GM12874 (cell line): ENCODE data around the gene AMBP.

Experiments used
- TF ChIP-seq, protein P1 (sequence below): IDR thresholded peaks from 2 replicates; pipeline ENCODE4 v1.5.1; 2011; ENCODE audit warnings: low read depth, mild to moderate bottlenecking, control low read depth, low read length, moderate library complexity; ENCODE audit not compliant: insufficient read depth

The AMBP gene

DNA sequence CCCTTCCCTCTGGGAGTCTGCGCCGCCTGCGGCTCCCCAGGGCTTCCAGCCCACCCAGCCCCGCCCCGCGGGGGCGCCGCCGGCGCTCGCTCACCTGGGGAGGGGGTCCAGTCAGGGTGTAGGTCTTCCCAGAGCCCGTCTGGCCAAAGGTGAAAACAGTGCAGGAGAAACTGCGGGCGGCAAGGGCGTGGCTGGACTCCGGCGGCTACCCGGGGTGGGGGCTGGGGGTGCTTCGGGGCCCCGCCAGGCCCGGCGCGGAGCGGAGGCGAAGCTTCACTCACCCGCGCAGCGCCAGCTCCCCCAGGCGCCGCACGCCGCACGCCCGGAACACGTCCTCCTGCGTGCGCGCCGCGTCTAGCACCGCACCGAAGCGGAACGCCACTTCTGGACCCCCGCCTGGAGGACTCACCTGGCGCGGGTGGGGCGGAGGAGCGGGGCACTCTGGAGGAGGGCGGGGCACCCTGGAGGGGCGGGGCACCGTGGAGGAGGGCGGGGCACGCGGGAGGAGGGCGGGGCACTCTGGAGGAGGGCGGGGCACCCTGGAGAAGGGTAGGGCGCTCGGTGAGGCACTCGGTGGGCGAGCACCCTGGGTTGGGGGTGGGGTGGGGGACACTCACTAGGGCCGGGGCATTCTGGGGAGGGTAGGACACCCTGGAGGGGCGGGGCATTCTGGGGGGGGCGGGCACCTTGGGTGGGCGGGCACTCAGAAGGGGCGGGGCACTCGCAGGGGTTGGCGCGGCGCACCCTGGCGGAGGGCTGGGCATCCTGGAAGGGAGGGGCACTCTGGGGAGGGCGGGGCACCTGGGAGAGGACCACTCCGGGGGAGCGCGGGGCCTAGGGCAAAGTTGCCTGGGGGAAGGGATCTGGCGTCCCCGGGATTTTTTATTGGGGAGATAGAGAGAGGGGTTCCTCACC lies 20.2 kb upstream of the AMBP start:
- TF ChIP-seq, protein P1, sequence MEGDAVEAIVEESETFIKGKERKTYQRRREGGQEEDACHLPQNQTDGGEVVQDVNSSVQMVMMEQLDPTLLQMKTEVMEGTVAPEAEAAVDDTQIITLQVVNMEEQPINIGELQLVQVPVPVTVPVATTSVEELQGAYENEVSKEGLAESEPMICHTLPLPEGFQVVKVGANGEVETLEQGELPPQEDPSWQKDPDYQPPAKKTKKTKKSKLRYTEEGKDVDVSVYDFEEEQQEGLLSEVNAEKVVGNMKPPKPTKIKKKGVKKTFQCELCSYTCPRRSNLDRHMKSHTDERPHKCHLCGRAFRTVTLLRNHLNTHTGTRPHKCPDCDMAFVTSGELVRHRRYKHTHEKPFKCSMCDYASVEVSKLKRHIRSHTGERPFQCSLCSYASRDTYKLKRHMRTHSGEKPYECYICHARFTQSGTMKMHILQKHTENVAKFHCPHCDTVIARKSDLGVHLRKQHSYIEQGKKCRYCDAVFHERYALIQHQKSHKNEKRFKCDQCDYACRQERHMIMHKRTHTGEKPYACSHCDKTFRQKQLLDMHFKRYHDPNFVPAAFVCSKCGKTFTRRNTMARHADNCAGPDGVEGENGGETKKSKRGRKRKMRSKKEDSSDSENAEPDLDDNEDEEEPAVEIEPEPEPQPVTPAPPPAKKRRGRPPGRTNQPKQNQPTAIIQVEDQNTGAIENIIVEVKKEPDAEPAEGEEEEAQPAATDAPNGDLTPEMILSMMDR = no peak

DNA sequence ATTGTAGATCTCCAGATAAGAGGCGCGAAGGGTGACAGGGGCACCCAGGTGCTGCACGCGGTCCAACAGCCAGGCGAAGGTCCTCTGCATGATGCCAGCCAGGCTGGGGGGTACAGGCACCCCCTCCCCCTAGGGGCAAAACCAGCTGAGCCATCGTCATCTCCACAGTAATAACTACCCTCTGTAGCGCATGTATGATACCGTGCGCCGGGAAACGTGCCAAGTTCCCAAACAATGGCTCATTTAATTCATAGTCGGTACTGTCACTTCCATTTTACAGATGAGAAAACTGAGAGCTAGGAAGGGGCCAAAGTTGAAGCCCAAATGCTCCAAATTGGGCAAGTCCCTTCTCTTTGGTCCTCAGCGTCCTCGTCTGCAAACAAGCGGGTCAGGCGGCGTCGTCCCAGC lies 19.5 kb upstream of the AMBP start:
- TF ChIP-seq, protein P1 = no peak

DNA sequence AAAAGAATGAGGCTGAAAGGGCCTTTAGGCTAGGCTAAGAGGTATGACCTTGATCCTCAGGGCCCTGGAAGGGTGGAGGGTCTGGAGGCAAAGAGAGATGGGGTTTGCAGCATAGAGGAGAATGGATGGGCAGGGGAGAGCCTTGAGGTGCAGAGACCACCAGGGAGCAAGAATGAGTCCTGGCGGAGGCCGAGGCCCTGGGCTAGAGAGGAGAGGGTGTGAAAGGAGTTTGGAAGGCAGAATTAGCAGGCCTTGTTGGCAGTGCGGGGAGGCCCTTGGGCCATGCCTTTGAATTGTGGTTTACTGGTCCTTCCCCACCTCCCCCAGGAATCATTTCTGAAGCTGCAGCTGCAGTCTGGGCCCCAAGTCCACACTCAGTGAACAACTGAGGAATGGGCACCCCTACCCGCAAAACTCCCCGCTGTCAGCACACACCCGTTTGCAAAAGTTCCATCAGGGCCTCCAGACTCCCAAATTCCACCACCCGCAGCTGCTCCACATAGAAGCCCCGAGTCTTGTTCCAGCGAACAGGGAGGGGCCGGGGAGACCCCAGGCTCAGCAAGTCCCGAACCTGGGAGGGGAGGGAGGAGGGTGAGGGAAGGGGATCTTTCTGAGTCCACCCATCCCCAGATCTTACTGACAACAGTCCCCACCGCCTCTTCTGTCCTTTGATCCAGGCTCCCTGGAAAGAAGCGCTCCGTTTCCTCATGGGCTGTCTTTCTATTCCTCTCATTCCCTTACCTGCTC lies 18.9 kb upstream of the AMBP start:
- TF ChIP-seq, protein P1 = no peak

DNA sequence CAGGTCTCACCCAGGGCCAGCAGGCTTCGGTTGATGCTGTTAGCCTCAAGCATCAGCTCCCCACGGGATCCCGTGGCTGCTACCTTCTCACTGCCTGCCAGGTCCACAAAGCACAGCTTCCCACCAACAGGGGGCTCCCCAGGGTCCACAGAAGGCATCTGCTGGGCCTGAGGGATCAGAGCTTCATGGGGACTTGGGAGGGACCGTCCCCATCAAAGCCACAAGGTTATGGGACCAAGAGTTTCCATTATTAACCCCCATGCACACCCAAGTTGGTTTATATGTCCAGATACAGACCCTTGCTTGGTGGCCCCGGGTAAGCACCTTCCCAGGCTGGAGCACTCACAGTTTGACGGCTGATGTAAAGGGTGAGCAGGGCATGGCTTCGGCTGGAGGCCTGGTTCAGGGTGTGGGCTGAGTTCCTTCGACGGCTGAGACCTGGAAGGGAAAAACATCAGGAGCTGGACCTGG lies 18.0 kb upstream of the AMBP start:
- TF ChIP-seq, protein P1 = no peak

DNA sequence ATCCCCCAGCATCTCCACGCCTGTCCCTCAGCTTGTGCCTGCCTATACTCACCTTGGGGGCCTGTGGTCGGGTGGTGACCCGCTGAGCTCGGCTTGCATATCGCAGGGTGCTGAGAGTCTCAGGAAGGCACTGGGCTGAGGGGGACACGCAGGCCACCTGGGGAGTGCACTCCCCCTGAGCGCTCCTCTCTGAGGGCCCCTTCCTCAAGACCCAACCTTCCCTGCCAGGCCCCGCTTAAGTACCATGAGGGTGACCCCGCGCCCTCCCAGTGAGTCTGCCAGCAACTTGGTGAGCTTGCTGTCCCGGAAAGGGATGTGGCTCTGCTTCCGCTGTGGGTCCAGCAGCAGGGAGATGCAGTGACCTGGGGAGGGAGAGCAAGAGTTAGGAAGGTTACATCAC lies 16.9 kb upstream of the AMBP start:
- TF ChIP-seq, protein P1 = no peak

DNA sequence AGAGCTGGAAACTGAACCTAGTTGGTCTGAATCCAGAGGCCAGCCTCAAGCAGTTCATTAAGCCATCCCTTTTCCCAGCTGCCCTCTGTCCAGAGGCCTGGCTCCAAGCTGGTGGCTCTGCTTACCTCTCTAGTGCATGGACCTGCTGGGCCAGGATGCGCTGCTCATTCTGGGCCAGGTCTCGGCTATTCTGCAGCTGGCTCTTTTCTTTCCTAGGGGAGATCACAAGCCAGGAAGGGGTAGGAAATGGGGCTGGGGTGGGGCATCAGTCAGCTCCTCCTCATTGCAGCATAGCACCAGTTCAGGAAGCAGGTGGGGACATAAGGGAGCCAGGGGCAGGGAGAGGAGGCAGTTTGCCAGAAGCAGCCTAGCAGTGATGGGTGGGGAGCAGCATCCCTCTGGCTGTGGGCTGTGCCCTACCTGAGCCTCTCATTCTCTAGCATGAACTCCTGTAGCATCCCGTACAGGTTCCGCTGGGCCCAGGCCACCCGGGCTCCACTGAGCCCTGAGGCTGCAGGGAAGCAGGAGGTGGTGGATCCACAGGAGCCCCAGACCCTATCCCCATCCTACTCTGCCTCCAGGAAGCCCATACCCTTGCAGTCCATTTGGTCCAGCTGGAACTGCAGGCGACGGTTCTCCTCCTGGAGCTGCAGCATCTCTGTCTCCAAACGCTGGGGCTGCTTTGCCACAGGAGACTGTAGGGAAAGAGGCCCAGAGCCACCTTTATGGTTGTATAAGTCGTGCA lies 15.8 kb upstream of the AMBP start:
- TF ChIP-seq, protein P1 = no peak

DNA sequence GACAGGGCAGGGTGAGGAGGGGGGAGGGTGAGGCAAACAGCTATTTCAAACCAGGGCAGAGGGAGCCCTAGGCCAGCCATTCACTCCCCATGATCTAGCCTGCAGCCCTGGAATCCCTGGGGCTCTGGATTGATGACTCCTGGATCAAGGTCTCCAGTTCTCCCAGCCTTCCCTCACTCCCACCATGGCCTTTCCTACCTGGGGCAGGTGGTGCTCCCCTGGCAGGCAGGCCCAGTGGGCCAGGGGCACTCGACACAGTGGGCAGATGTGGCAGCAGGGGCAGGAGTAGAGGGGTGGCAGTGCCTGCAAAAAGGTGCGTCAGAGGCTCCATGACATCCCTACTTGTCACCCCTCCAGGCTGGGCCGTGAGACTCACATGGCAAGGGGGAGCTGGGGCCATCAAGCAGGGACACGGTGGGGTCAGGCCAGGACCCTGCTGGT lies 15.0 kb upstream of the AMBP start:
- TF ChIP-seq, protein P1 = no peak
